H9 (cell line): ENCODE measurements around the gene PTDSS2. TPM values are rescaled to one million over a fixed set of nuclear protein-coding genes. Genes with fewer than 3 reads are reported as not detected.
"Not testable (repeated sequence)": the region's sequence is repeated elsewhere in the genome, so short reads cannot be mapped to it uniquely, and the experiment has no call there.

ENCODE experiments used
- DNase-seq: peaks from one replicate; pipeline ENCODE4 v3.0.0-alpha.2; 2017
- H2AFZ ChIP-seq: one replicate; pipeline ENCODE4 v1.6.1; 2013; ENCODE audit warnings: mild to moderate bottlenecking, low read length, control low read depth, moderate library complexity
- H2AK5ac ChIP-seq: 2 replicates; pipeline ENCODE4 v1.6.1; 2013; ENCODE audit warnings: low read length, control low read depth, mixed read lengths; ENCODE audit not compliant: insufficient read length
- H2BK120ac ChIP-seq: one replicate; pipeline ENCODE4 v1.6.1; 2013; ENCODE audit warnings: low read depth, mild to moderate bottlenecking, low read length, control low read depth, inconsistent platforms; ENCODE audit not compliant: poor library complexity, severe bottlenecking
- H2BK12ac ChIP-seq: 2 replicates; pipeline ENCODE4 v1.6.1; 2013; ENCODE audit warnings: low read length, control low read depth, mixed read lengths, low read depth; ENCODE audit not compliant: insufficient read length
- H2BK15ac ChIP-seq: 2 replicates; pipeline ENCODE4 v1.6.1; 2013; ENCODE audit warnings: low read depth, low read length, control low read depth
- H2BK20ac ChIP-seq: one replicate; pipeline ENCODE4 v1.6.1; 2013; ENCODE audit warnings: low read depth, mild to moderate bottlenecking, low read length, control low read depth, inconsistent platforms; ENCODE audit not compliant: poor library complexity, severe bottlenecking
- H2BK5ac ChIP-seq: 2 replicates; pipeline ENCODE4 v1.6.1; 2013; ENCODE audit warnings: low read length, control low read depth, mixed read lengths; ENCODE audit not compliant: insufficient read length
- H3K14ac ChIP-seq: 2 replicates; pipeline ENCODE4 v1.6.1; 2013; ENCODE audit warnings: low read length, control low read depth; ENCODE audit not compliant: insufficient read depth
- H3K18ac ChIP-seq: 2 replicates; pipeline ENCODE4 v1.6.1; 2013; ENCODE audit warnings: low read depth, mild to moderate bottlenecking, mixed read lengths, low read length, control low read depth; ENCODE audit not compliant: insufficient read length
- H3K23ac ChIP-seq: 2 replicates; pipeline ENCODE4 v1.6.1; 2013; ENCODE audit warnings: low read length, control low read depth, mixed read lengths, low read depth; ENCODE audit not compliant: insufficient read length
- H3K23me2 ChIP-seq: 2 replicates; pipeline ENCODE4 v1.6.1; 2013; ENCODE audit warnings: low read depth, mild to moderate bottlenecking, mixed read lengths, low read length, control low read depth; ENCODE audit not compliant: insufficient read length, poor library complexity, severe bottlenecking
- H3K27ac ChIP-seq: 2 replicates; pipeline ENCODE4 v1.5.1; 2013; ENCODE audit warnings: low read length, control low read depth, mixed read lengths, low read depth; ENCODE audit not compliant: insufficient read length
- H3K27me3 ChIP-seq: 2 replicates; pipeline ENCODE4 v1.6.1; 2013; ENCODE audit warnings: low read length, control low read depth, inconsistent platforms; ENCODE audit not compliant: insufficient read depth
- H3K4ac ChIP-seq: 2 replicates; pipeline ENCODE4 v1.6.1; 2013; ENCODE audit warnings: low read depth, mild to moderate bottlenecking, control low read depth, inconsistent platforms, low read length, moderate library complexity
- H3K4me1 ChIP-seq: 2 replicates; pipeline ENCODE4 v1.6.1; 2013; ENCODE audit warnings: low read length, control low read depth, inconsistent platforms; ENCODE audit not compliant: insufficient read depth
- H3K4me2 ChIP-seq: 2 replicates; pipeline ENCODE4 v1.6.1; 2013; ENCODE audit warnings: low read length, control low read depth, mixed read lengths; ENCODE audit not compliant: insufficient read length, insufficient read depth
- H3K56ac ChIP-seq: 2 replicates; pipeline ENCODE4 v1.6.1; 2013; ENCODE audit warnings: low read depth, mild to moderate bottlenecking, mixed read lengths, low read length, control low read depth; ENCODE audit not compliant: insufficient read length
- H3K79me1 ChIP-seq: 2 replicates; pipeline ENCODE4 v1.6.1; 2013; ENCODE audit warnings: low read depth, mild to moderate bottlenecking, moderate library complexity, low read length, control low read depth, inconsistent platforms; ENCODE audit not compliant: insufficient read depth, poor library complexity, severe bottlenecking
- H3K79me2 ChIP-seq: 2 replicates; pipeline ENCODE4 v1.6.1; 2013; ENCODE audit warnings: low read length, control low read depth, inconsistent platforms; ENCODE audit not compliant: insufficient read depth
- H3K9ac ChIP-seq: 2 replicates; pipeline ENCODE4 v1.6.1; 2013; ENCODE audit warnings: low read length, control low read depth, mixed read lengths; ENCODE audit not compliant: insufficient read length; ENCODE audit errors: extremely low read depth
- H3K9me3 ChIP-seq: one replicate; pipeline ENCODE4 v1.6.1; 2013; ENCODE audit warnings: low read depth, low read length, inconsistent platforms; ENCODE audit not compliant: control insufficient read depth
- H3T11ph ChIP-seq: one replicate; pipeline ENCODE4 v1.6.1; 2013; ENCODE audit warnings: mild to moderate bottlenecking, low read length, control low read depth, inconsistent platforms
- H4K20me1 ChIP-seq: one replicate; pipeline ENCODE4 v1.6.1; 2013; ENCODE audit not compliant: control insufficient read depth, insufficient read length, insufficient read depth
- H4K5ac ChIP-seq: 2 replicates; pipeline ENCODE4 v1.6.1; 2013; ENCODE audit warnings: low read depth, mild to moderate bottlenecking, mixed read lengths, low read length, control low read depth; ENCODE audit not compliant: insufficient read length
- H4K8ac ChIP-seq: replicated peaks from 2 replicates; pipeline ENCODE4 v1.6.1; 2013; ENCODE audit warnings: low read length, control low read depth, mixed read lengths, low read depth; ENCODE audit not compliant: insufficient read length
- H4K91ac ChIP-seq: 2 replicates; pipeline ENCODE4 v1.6.1; 2013; ENCODE audit warnings: low read depth, mild to moderate bottlenecking, moderate library complexity, mixed read lengths, low read length, control low read depth; ENCODE audit not compliant: insufficient read length
- H3K27ac Mint-ChIP-seq, 3 experiments: 2 replicates in 2 of 3; 3 replicates in 1 of 3; pipeline ENCODE4 v1.8.0; 2020 to 2021; ENCODE audit warnings: mixed read lengths in 3 of 3, mild to moderate bottlenecking in 1 of 3, moderate library complexity in 1 of 3
- H3K27me3 Mint-ChIP-seq: 2 replicates; pipeline ENCODE4 v1.8.0; 2021; ENCODE audit warnings: low read depth, mild to moderate bottlenecking, moderate library complexity, mixed read lengths
- H3K36me3 Mint-ChIP-seq, 3 experiments: 2 replicates in 2 of 3; 3 replicates in 1 of 3; pipeline ENCODE4 v1.8.0; 2020 to 2021; ENCODE audit warnings: low read depth in 3 of 3, mixed read lengths in 3 of 3; ENCODE audit not compliant: insufficient read depth in 1 of 3
- H3K4me1 Mint-ChIP-seq, 2 experiments: 2 replicates each; pipeline ENCODE4 v1.8.0; 2020; ENCODE audit warnings: mixed read lengths in 2 of 2
- H3K4me3 Mint-ChIP-seq, 2 experiments: 2 replicates in 1 of 2; 3 replicates in 1 of 2; pipeline ENCODE4 v1.8.0; 2020 to 2021; ENCODE audit warnings: mild to moderate bottlenecking in 2 of 2, mixed read lengths in 2 of 2, moderate library complexity in 1 of 2
- H3K9me3 Mint-ChIP-seq, 2 experiments: 2 replicates in 1 of 2; 3 replicates in 1 of 2; pipeline ENCODE4 v1.8.0; 2020; ENCODE audit warnings: mild to moderate bottlenecking in 2 of 2, mixed read lengths in 2 of 2, moderate library complexity in 1 of 2
- CTCF ChIP-seq: fragments of 200-600 bp; sonication (generic); conservative IDR thresholded peaks from 3 replicates; pipeline ENCODE4 v1.8.0; 2021; ENCODE audit warnings: antibody characterized with exemption, mild to moderate bottlenecking
- WGBS: extraction: QIAGEN DNeasy Blood & Tissue Kit; methylation state at CpG from one replicate; pipeline ENCODE4 v1.1.7; 2013; ENCODE audit warnings: missing lambda C conversion rate, low lambda C conversion rate, mixed read lengths; ENCODE audit not compliant: insufficient read length; ENCODE audit errors: extremely low coverage; 5-methylcytosine and 5-hydroxymethylcytosine counted together
- total RNA-seq: library from RNA; stranded (reverse); gene quantifications from 2 replicates; pipeline ENCODE4 v1.2.1, GENCODE V29; 2021

PTDSS2 gene
- total RNA-seq, 1 experiment from 2014 or later, result 55.3 TPM

DNA sequence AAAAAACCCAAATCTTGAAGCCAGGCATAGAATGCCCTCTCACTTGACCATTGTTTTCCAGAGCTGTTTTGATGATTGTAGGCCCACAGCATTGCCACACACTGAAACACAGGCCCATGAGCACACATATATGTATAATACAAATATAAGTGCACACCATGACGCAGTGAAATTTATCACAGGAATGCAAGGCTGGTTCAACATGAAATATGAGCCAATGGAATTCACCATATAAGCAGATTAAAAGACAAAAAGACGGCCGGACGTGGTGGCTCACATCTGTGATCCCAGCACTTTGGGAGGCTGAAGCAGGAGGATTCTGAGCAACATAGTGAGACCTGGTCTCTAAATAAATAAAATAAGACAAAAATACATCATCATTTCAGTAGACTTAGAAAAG, 66.3 kb downstream of the PTDSS2 start:
- Histone ChIP-seq H3K18ac (no peak overlapping the region), H3K27me3 (no peaks in the 10 kb centered on the region), H3K56ac (no peak overlapping the region), H4K5ac (no peak overlapping the region), H3K4ac (no peak overlapping the region), H3K9me3 (no peaks in the 10 kb centered on the region), H2AK5ac (no peak overlapping the region), H4K20me1 (no peaks in the 10 kb centered on the region), H3T11ph (no peak overlapping the region), H3K79me2 (no peaks in the 10 kb centered on the region), H3K4me2 (no peak overlapping the region), H4K91ac (no peak overlapping the region), H2BK5ac (no peak overlapping the region), H3K79me1 (no peaks in the 10 kb centered on the region), H4K8ac (no peak overlapping the region), H3K27ac (no peak overlapping the region), H2BK15ac (no peak overlapping the region), H2BK120ac (no peak overlapping the region), H3K14ac (no peak overlapping the region), H3K9ac (no peak overlapping the region), H2BK20ac (no peak overlapping the region), H2BK12ac (no peak overlapping the region), H2AFZ (no peak overlapping the region), H3K4me1 (no peaks in the 10 kb centered on the region), H3K23me2 (peaks cover 3% of the 10 kb centered on the region), H3K23ac (no peak overlapping the region)
- DNase-seq, result no peak
- H3K9me3 Mint-ChIP-seq, result peaks cover 34 to 39% of the 10 kb centered on the region in 2 experiments
- H3K4me3 Mint-ChIP-seq, result no peak overlapping the region
- no peak for TF ChIP-seq CTCF
- H3K27ac Mint-ChIP-seq, result no peak overlapping the region
- H3K27me3 Mint-ChIP-seq, result peaks cover 9% of the 10 kb centered on the region
- peaks cover 38 to 46% (median 42%) of the 10 kb centered on the region in 3 experiments for H3K36me3 Mint-ChIP-seq
- peaks cover 3 to 4% of the 10 kb centered on the region in 2 experiments; a peak in 3 of 4 replicates for H3K4me1 Mint-ChIP-seq
- WGBS, result no CpG with 5 or more reads among the region's 4 CpGs

DNA sequence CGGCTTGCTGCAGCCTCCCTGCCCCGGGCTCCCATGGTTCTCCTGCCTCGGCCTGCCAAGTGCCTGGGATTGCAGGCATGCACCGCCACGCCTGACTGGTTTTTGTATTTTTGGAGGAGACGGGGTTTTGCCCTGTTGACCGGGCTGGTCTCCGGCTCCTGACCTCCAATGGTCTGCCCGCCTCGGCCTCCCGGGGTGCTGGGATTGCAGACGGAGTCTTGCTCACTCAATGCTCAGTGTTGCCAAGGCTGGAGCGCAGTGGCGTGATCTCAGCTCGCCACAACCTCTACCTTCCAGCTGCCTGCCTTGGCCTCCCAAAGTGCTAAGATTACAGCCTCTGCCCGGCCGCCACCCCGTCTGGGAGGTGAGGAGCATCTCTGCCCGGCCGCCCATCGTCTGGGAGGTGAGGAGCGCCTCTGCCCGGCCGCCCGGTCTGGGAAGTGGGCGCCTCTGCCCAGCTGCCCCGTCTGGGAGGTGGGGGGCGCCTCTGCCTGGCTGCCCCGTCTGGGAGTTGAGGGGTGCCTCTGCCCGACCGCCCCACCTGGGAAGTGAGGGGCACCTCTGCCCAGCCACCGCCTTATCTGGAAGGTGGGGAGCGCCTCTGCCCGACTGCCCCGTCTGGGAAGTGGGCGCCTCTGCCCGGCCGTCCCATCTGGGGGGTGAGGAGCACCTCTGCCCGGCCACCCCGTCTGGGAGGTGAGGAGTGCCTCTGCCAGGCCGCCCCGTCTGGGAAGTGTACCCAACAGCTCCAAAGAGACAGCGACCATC, 67.0 kb downstream of the PTDSS2 start:
- H3K9me3 ChIP-seq, H3K14ac ChIP-seq, H3K4me1 Mint-ChIP-seq, H2AFZ ChIP-seq, DNase-seq, H3K23me2 ChIP-seq, H2BK20ac ChIP-seq, H4K5ac ChIP-seq, H4K8ac ChIP-seq, H2BK120ac ChIP-seq, H3K4me3 Mint-ChIP-seq, H3K4ac ChIP-seq, H3K9ac ChIP-seq, H3K27ac ChIP-seq, H3K4me2 ChIP-seq, H3K23ac ChIP-seq, H3K79me2 ChIP-seq, H3K79me1 ChIP-seq, H3K27ac Mint-ChIP-seq, H3K56ac ChIP-seq, H2AK5ac ChIP-seq, H2BK5ac ChIP-seq, H3K27me3 ChIP-seq, H2BK15ac ChIP-seq, H3T11ph ChIP-seq, H3K18ac ChIP-seq, H4K20me1 ChIP-seq, H4K91ac ChIP-seq, H3K4me1 ChIP-seq, H3K27me3 Mint-ChIP-seq, H2BK12ac ChIP-seq: not testable (repeated sequence)
- WGBS, result no CpG with 5 or more reads among the region's 43 CpGs
- Mint-ChIP-seq H3K9me3 (peaks cover 34 to 41% of the 10 kb centered on the region in 2 experiments), H3K36me3 (peaks cover 34 to 43% (median 39%) of the 10 kb centered on the region in 3 experiments)
